B cell (primary cell): ENCODE results near the gene RSPRY1.

Source experiments
- CTCF ChIP-seq: fragments of 200-600 bp; IDR thresholded peaks from one replicate; pipeline ENCODE4 v1.8.0; 2022; ENCODE audit warnings: antibody characterized with exemption, mild to moderate bottlenecking
- EZH2 ChIP-seq: IDR thresholded peaks from 2 replicates; pipeline ENCODE4 v1.6.1; 2012; ENCODE audit warnings: borderline replicate concordance, low read depth, mild to moderate bottlenecking, moderate library complexity, low read length; ENCODE audit not compliant: insufficient read depth, poor library complexity, severe bottlenecking

GRCh38 chr16:57284952-57285363 lies 98.8 kb downstream of the RSPRY1 start:
- no peak for TF ChIP-seq CTCF
- TF ChIP-seq EZH2 = no peak
